NCI-H69 (cell line): ENCODE measurements around the gene LDHD.
"Not testable (repeated sequence)": the region's sequence is repeated elsewhere in the genome, so short reads cannot be mapped to it uniquely, and the experiment has no call there.

ENCODE experiments used
- DNase-seq: peaks from one replicate; lab custom pipeline; 2025; lab: John Stamatoyannopoulos, UW

LDHD gene

DNA sequence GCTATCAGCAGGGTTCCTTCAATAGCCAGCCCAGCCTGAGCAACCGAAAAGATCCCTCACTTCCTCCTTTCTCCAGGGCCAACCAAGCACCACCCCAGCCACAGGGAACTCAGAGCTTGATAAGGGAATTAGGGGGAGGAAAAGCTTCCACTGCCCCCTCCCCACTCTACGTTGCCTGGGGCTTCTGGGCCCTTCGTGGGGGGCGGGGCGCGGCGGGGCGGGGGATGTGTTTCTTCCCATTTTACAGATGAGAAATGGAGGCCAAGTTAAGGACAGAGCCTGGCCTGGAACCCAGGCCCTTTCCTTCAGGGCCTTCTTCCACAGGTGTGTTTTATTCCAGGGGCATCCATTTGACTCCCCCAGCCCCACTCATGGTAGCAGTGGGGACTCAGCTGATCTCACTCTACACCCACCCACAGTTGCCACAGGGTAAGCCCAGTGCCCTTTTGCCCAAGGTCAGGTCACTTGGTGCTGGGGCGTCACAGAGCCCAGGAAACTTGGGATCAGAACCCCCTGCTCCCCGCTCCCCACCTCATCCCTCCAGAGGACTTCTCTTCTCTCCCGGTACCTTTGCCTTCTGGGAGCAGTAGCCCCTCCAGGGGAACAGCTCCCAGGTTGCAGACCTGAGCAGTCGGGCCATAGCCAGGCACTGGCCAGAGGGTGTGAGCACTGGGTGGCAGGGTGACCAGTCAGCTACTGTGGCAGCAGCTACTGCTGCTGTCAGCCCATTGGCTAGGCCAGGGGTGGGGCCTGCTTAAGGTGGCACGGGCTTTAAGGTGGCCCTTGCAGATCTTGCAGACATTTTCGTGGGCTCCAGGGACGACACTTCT is at the start of gene LDHD:
Gene LDHD, minus strand, starts transcription at position 700 of the 830 bp plus-strand sequence. Its CDS starts 60 bp downstream, at position 640.
- peak; percentile 22 for DNase-seq

- no peak for DNase-seq
Observed at GRCh38 chr16:75160386-75160785, 43.8 kb upstream of the LDHD start.

DNA sequence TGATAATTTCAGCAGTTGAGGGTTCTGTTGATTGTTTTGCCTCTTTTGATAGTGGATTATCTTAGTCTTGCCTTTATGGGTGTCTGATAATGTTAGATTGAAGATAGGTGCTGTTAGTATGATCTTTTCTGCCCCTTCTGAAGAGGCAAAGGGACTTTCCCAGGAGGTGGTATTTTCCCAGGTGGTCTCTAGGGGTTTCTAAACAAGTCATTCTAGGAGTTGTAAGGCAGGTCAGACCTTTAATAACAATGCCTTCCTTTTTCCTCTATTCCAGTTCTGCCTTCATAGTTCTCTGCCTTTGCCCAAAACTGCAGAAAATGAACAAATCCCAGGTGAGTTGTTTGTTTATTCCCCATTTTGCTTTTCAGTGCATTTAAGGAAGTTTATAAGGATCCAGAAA is 36.1 kb upstream of the LDHD start:
- DNase-seq: no peak

DNA sequence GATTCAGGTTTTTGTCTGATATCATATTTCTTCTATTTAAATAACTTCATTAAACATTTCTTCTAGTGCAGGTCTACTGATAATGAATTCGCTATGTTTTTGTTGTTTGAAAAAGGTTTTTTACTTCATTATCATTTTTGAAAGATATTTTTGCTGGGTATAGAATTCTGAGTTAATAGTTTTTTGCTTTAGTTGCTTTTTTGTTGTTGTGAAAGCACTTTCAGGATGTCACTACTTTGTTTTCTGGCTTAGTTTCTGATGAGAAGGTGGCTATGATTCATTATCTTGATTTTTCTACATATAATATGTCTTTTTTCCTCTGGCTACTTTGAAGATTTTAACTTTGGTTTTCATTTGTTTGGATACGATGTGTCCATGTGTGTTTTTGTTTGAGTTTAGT is 35.2 kb upstream of the LDHD start:
- DNase-seq: no peak

DNA sequence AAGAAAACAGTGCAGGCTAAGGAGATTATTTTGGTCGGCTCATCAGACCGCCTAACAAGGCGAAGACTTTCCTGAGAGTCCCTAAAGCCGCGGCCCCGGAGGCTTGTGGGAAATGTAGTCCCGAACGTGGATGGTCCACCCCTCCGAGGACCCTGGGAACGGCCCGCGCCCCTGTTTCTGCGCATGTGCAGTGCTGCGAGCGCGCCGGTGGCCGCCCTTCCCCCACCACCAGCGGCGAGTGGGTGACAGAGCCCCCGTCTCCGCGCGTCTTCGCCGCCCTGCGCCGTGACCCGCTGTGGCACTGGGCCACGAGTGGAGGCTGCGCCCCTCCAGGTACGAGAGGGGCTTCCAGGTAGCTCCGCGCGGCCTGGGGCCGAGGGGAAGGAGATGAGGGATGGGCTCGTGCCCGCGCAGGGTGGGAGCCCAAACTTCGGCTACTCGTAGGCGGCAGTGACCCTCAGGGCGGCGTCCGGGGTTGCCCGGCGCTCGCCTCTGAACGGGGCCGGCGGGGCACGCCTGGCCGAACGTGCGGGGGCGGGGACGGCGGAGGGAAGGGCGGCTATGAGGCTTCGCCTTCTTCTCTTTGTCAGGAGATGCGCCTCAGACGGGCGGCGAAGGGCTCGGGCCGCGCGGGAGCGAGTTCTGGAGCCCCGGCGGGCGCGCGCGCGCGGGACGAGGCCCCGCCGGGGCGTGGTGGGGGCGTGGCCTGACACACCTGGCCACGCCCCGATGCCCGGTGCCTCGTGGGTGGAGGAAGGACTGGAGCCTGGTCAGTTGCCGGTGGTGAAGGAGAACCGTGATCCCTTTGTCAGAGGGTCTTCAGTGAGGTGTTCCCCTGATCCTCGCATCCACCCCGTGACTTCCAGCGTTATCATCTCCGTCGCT is 32.0 kb upstream of the LDHD start, which contains the start of gene ZFP1:
Gene ZFP1, plus strand, starts transcription at position 214 of the 885 bp plus-strand sequence. CDS start 4,428 bp downstream, outside the sequence.
- DNase-seq: peak; percentile 93

GRCh38 chr16:75147968-75148310 is 31.4 kb upstream of the LDHD start:
- no peak for DNase-seq

DNA sequence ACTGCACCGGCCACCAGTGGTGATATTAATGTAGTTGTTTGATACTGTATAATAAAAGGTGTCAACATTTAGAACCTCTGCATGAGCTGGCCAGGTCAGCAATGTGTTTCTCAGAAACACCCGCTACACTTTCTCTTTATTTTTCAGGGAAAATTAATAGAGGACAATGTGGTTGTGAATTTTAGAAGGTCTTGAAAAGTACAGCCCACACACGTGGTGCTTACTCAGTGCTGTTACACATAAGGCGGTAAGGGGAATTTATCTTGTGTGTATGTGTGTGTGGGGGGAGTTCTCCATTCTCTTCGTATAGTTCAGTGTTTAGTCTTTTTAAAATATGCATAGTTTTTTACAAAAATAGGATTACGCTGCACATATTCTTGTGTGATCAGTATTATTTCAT is 27.4 kb upstream of the LDHD start:
- no peak for DNase-seq

DNA sequence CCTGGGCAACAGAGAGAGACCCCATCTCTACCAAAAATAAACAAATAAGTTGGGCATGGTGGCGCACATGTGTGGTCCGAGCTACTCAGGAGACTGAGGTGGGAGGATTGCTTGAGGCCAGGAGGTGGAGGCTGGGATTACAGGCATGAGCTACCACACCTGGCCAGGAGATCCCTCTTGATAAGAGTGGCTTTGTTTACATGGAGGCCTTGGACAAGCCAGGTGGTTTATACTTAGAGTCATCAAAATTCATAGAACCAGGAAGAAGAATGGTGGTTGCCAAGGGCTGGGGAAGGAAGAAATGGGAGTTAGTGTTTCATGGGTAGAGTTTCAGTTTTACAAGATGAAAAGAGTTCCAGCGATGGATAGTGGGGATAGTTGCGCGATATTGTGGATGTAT is 22.9 kb upstream of the LDHD start:
- DNase-seq: no peak

DNA sequence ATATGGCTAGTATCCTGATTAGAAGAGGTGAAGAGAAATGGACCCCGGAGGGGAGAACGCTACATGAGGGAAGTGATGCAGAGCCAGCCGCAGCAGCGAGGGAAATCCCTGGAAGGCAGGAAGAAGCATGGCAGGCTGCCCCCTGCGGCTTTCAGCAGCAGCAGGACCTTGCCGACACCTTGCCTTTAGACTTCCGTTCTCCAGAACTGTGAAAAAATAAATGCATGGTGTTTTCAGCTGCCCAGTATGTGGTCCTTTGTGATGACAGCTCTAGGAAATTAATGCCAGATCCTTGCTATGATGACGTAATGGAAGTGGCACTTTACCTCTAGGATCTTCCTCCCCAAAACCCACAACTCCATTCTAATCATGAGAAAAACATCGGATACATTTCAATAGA is 22.1 kb upstream of the LDHD start:
- peak; percentile 73 for DNase-seq

DNA sequence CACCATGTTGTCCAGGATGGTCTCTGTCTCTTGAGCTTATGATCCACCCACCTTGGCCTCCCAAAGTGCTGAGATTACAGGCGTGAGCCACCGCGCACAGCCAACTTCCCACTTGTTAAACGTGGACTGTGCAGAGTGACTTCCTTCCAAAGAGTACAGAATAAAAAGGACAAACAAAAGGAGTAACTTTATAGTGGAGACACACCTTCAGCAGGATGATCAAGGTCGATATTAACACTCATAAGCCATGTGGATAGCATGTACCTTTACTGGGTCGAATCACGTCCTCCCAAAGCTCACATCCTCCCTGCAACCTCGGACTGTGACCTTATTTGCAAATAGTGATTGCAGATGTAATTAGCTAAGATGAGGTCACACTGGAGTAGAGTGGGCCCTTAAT is 21.7 kb upstream of the LDHD start:
- no peak for DNase-seq

DNA sequence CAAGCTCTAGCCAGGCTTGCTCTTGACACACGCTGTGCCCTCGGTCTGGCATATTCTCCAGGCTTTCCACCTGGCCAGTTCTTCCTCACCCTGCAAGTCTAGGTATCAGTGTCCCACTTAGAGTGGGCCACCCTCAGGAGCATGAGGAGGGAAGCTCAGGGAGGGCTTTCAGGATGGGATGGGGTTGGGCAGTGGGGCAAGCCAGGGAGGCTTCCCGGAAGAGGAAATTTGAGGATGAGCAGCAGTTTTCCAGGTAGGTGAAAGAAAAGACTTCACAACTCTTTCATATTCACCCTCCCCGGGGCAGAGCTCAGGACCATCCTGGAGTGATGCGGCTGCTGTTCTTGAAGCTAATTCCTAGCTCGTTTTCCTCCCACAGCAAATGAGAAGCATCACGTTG is 14.5 kb upstream of the LDHD start:
- DNase-seq: no peak

- no peak for DNase-seq
Observed at GRCh38 chr16:75130150-75130771, 13.7 kb upstream of the LDHD start.

- not testable (repeated sequence) for DNase-seq
Observed at GRCh38 chr16:75129421-75130149, 13.0 kb upstream of the LDHD start.

DNA sequence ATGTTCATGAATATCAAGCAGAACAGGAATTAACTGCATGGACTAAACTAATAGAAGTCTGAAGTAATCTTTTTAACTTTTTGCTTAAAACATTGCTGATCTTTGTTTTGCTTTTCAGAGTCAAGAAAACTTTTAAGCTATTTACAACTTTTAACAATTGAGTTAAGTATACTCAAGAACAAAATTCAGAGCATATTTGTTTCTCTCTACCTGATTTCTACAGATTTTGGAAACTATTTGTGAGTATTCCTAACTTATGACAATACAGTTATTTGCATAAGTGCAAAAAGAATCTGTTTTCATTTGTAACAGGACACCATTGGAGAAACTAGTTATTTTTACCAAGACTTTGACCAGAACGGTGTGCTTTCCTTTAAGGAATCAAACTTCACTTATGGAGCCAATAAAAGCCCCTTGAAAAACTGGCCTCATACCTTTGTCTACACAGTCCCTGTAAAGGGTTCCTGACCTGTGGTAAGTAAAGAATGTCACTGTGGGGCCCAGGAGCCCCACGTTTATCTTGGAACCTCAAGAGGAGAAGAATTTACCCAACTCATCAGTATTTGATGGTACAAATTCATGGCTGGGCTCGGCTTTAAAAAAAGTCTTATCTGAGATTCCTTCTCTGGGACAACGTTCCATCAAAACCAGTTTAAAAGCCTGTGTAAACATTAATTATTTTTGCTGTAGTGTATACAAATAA is 11.3 kb upstream of the LDHD start:
- DNase-seq: no peak

DNA sequence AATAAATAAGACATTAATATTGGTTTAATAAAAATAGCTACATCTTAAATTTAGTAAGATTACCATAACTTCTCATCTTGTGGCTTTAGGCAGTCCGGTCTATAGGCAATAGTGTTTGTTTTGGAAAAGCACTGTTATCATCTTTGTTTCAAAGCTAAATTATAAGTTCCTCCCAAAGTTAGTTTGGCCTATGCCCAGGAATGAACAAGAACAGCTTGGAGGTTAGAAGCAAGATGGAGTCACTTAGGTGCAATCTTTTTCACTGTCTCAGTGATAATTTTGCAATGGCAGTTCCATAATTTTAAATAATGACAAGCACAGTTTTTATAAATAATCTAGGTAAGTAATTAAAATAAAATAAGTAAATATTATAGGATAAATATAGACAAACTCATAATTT is 6.0 kb upstream of the LDHD start:
- DNase-seq: no peak

DNA sequence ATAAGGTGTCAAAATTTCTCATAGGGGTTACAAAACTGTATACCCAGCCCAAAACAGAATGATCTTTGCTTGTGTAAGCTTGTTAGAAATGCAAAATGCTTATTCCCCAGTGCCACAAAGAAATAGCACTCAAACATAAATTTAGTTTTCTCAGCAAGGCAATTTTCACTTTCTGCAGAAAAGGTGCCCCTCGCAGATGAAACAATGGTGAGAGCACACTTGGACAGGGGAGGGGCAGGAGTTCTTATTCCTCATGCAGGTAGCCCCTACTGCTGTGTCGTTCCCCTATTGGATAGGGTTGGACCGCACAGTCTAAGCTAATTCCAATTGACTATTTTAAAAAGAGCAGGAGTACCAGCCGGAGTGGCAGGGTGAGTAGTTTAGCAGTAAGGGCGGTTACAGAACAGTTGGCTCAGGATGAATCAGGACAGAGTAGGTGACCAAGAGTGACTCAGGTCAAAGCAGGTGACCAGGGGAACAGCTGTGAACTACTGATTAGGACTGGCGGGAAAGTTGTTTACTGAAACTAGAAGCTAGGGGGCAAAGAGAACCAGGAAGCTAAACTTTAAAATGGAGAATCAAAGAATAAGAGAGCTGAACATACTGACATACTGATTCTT is 5.5 kb upstream of the LDHD start:
- no peak for DNase-seq

DNA sequence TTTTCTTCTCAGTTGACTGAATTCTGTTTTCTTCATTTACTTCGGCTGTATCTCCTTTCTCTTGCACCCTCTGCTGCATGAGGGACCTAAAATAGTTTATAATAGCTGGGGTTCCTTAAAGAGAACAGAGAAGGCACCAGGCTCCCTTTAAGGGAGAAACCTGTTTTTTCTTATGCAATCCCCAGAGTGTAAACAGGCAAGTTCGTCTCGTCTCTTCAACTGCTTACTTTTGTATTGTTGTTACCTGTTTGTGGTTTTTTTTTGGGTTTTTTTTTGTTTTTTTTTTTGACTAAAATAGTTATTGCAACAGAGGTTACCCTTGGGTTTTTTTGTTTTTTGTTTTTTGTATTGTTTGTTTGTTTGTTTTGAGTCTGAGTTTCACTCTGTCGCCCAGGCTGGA is 3.7 kb upstream of the LDHD start:
- DNase-seq: no peak

DNA sequence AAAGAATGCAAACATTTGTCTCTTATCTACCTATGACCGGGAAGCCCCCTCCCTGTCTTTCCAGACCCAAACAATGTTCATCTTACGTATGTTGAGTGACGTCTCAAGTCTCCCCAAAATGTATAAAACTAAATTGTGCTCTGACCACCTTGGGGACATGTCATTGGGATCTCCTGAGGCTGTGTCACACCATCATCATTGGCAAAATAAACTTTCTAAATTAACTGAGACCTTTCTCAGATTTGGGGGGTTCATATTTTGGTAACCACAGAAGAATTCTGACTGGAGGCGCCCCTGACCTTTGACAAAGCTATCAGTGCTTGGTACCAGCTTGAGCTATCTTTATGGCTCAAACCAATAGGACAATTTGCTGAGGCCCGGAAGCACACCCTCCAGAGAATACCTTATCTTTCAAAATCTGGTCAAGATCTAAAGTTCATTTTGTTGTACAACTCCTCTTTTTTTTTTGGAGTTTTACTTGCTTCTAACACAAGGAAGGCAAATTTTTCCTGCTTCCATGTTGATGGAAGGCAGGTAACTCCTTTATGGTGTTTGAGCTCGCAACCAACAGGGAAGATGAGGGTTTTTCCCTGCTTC is 2.5 kb upstream of the LDHD start:
- DNase-seq: no peak

- no peak for DNase-seq
Observed at GRCh38 chr16:75116911-75117245, 298 bp upstream of the LDHD start.

GRCh38 chr16:75114946-75115825 is 1.4 kb downstream of the LDHD start:
- no peak for DNase-seq
